Neuronal stem cell (in vitro differentiated cells): ENCODE results near the gene LRRC2.

ENCODE experiments used
- DNase-seq: peaks from one replicate; pipeline ENCODE4 v3.0.0-alpha.2; 2013; ENCODE audit warnings: low spot score
- H2AFZ ChIP-seq: one replicate; pipeline ENCODE4 v1.6.1; 2013; ENCODE audit warnings: mild to moderate bottlenecking, low read length, inconsistent platforms
- H2AK5ac ChIP-seq: 2 replicates; pipeline ENCODE4 v1.6.1; 2013; ENCODE audit warnings: low read depth, mild to moderate bottlenecking, inconsistent platforms, low read length, moderate library complexity, mixed read lengths
- H2BK120ac ChIP-seq: 2 replicates; pipeline ENCODE4 v1.6.1; 2013; ENCODE audit warnings: low read depth, mild to moderate bottlenecking, inconsistent platforms, low read length, moderate library complexity, mixed read lengths
- H2BK12ac ChIP-seq: one replicate; pipeline ENCODE4 v1.6.1; 2013; ENCODE audit warnings: low read length, inconsistent platforms
- H2BK15ac ChIP-seq: 2 replicates; pipeline ENCODE4 v1.6.1; 2013; ENCODE audit warnings: mild to moderate bottlenecking, low read length, inconsistent platforms, mixed read lengths
- H2BK5ac ChIP-seq: one replicate; pipeline ENCODE4 v1.6.1; 2013; ENCODE audit warnings: inconsistent platforms, mild to moderate bottlenecking, low read length, moderate library complexity
- H3K14ac ChIP-seq: one replicate; pipeline ENCODE4 v1.6.1; 2013; ENCODE audit warnings: low read length, inconsistent platforms
- H3K18ac ChIP-seq: 2 replicates; pipeline ENCODE4 v1.6.1; 2013; ENCODE audit warnings: low read length, inconsistent platforms
- H3K23ac ChIP-seq: 2 replicates; pipeline ENCODE4 v1.6.1; 2013; ENCODE audit warnings: low read depth, mild to moderate bottlenecking, mixed read lengths, low read length, inconsistent platforms; ENCODE audit not compliant: poor library complexity
- H3K27ac ChIP-seq: replicated peaks from 3 replicates; pipeline ENCODE4 v1.5.1; 2013; ENCODE audit warnings: low read length, inconsistent platforms
- H3K27me3 ChIP-seq, 3 experiments: 2 replicates each; pipeline ENCODE4 v1.6.1; 2013; ENCODE audit warnings: low read length in 3 of 3, mild to moderate bottlenecking in 2 of 3, inconsistent platforms in 1 of 3, low read depth in 1 of 3, mixed read lengths in 1 of 3, moderate library complexity in 1 of 3; ENCODE audit not compliant: control insufficient read depth in 3 of 3, insufficient read depth in 3 of 3
- H3K36me3 ChIP-seq, 2 donors: replicated peaks in 1 of 2; 2 replicates each; pipeline ENCODE4 v1.6.1; 2013; ENCODE audit warnings: low read length in 2 of 2; ENCODE audit not compliant: control insufficient read depth in 2 of 2, insufficient read depth in 2 of 2
- H3K4ac ChIP-seq: 2 replicates; pipeline ENCODE4 v1.6.1; 2013; ENCODE audit warnings: inconsistent platforms, mild to moderate bottlenecking, low read length, moderate library complexity
- H3K4me1 ChIP-seq, 2 donors: 1 replicate in 1 of 2; 2 replicates in 1 of 2; pipeline ENCODE4 v1.6.1; 2013; ENCODE audit warnings: low read length in 2 of 2, low read depth in 1 of 2; ENCODE audit not compliant: control insufficient read depth in 2 of 2, insufficient read depth in 1 of 2
- H3K4me2 ChIP-seq: one replicate; pipeline ENCODE4 v1.6.1; 2013; ENCODE audit warnings: mild to moderate bottlenecking, low read length, inconsistent platforms; ENCODE audit not compliant: insufficient read depth, poor library complexity, severe bottlenecking
- H3K4me3 ChIP-seq, 2 donors: 2 replicates each; pipeline ENCODE4 v1.5.1; 2013; ENCODE audit warnings: low read length in 2 of 2, mild to moderate bottlenecking in 2 of 2, inconsistent platforms in 1 of 2, moderate library complexity in 1 of 2
- H3K79me1 ChIP-seq: one replicate; pipeline ENCODE4 v1.6.1; 2013; ENCODE audit warnings: low read depth, mild to moderate bottlenecking, inconsistent platforms, low read length, moderate library complexity
- H3K9ac ChIP-seq: one replicate; pipeline ENCODE4 v1.6.1; 2013; ENCODE audit warnings: mild to moderate bottlenecking, low read depth, low read length, inconsistent platforms; ENCODE audit not compliant: poor library complexity
- H3K9me3 ChIP-seq, 2 donors: replicated peaks in 1 of 2; 2 replicates each; pipeline versions ENCODE3 to v1.6.1; 2013; ENCODE audit warnings: low read length in 2 of 2, mild to moderate bottlenecking in 2 of 2, inconsistent platforms in 1 of 2, low read depth in 1 of 2, mixed read lengths in 1 of 2, moderate library complexity in 1 of 2; ENCODE audit not compliant: control insufficient read depth in 2 of 2, insufficient read depth in 1 of 2
- H4K8ac ChIP-seq: one replicate; pipeline ENCODE4 v1.6.1; 2013; ENCODE audit warnings: low read depth, mild to moderate bottlenecking, inconsistent platforms, low read length, moderate library complexity
- H4K91ac ChIP-seq: one replicate; pipeline ENCODE4 v1.6.1; 2013; ENCODE audit warnings: low read length, low read depth, mild to moderate bottlenecking, inconsistent platforms; ENCODE audit not compliant: poor library complexity
- WGBS, 2 donors: extraction: QIAGEN DNeasy Blood & Tissue Kit; methylation state at CpG; one replicate each; pipeline ENCODE4 v1.1.7; 2013; ENCODE audit warnings: missing lambda C conversion rate in 2 of 2, mixed read lengths in 1 of 2; ENCODE audit not compliant: insufficient read length in 2 of 2, insufficient replicate concordance in 1 of 2; ENCODE audit errors: extremely low coverage in 2 of 2; 5-methylcytosine and 5-hydroxymethylcytosine counted together

LRRC2 gene

GRCh38 chr3:46576386-46576785, 10.3 kb upstream of the LRRC2 start:
- Histone ChIP-seq H3K27me3 (peaks cover 6 to 65% (median 52%) of the 10 kb centered on the region in 3 experiments), H2BK12ac (no peak overlapping the region)
- no CpG with 5 or more reads among the region's 10 CpGs for WGBS, 2 donors

GRCh38 chr3:46575577-46576222, 9.6 kb upstream of the LRRC2 start:
- no peak overlapping the region for H2BK15ac ChIP-seq
- no peak overlapping the region for H3K4me3 ChIP-seq
- H3K4me2 ChIP-seq, result no peak overlapping the region
- H3K79me1 ChIP-seq, result no peaks in the 10 kb centered on the region
- no peak overlapping the region for H3K27ac ChIP-seq
- no peak overlapping the region for H3K18ac ChIP-seq
- DNase-seq, result no peak
- peak overlapping the region; percentile 81 for H2AK5ac ChIP-seq
- no peak overlapping the region for H2BK120ac ChIP-seq
- H2AFZ ChIP-seq, result no peak overlapping the region
- H3K27me3 ChIP-seq, result peaks cover 6 to 63% (median 49%) of the 10 kb centered on the region in 3 experiments
- H3K4me1 ChIP-seq, result peaks cover 0 to 12% of the 10 kb centered on the region in 2 donors
- peak overlapping the region; percentile 89 for H3K23ac ChIP-seq
- no peaks in the 10 kb centered on the region for H3K36me3 ChIP-seq
- no peaks in the 10 kb centered on the region for H3K9me3 ChIP-seq
- no peak overlapping the region for H4K8ac ChIP-seq
- H4K91ac ChIP-seq, result no peak overlapping the region
- no peak overlapping the region for H3K14ac ChIP-seq
- H3K4ac ChIP-seq, result no peak overlapping the region
- no peak overlapping the region for H2BK5ac ChIP-seq
- H2BK12ac ChIP-seq, result no peak overlapping the region
- no CpG with 5 or more reads among the region's 11 CpGs for WGBS, 2 donors
- peak overlapping the region; percentile 30 for H3K9ac ChIP-seq

More at GRCh38 chr3:46576386-46576785, 10.3 kb upstream of the LRRC2 start:
- Histone ChIP-seq H4K8ac (no peak overlapping the region), H2BK5ac (no peak overlapping the region), H3K79me1 (no peaks in the 10 kb centered on the region), H3K23ac (no peak overlapping the region), H3K27ac (no peak overlapping the region), H2BK15ac (no peak overlapping the region), H2AK5ac (no peak overlapping the region), H2BK120ac (no peak overlapping the region), H3K36me3 (no peaks in the 10 kb centered on the region), H4K91ac (no peak overlapping the region), H3K9ac (no peak overlapping the region), H3K4me1 (peaks cover 0 to 12% of the 10 kb centered on the region in 2 donors), H3K14ac (no peak overlapping the region), H3K4me3 (no peak overlapping the region), H3K4ac (no peak overlapping the region), H3K4me2 (no peak overlapping the region), H3K9me3 (no peaks in the 10 kb centered on the region), H3K18ac (no peak overlapping the region), H2AFZ (no peak overlapping the region)
- no peak for DNase-seq

GRCh38 chr3:46574881-46575576, 8.9 kb upstream of the LRRC2 start:
- Histone ChIP-seq H3K27ac (no peak overlapping the region), H3K4ac (no peak overlapping the region)
- no CpG with 5 or more reads among the region's 5 CpGs for WGBS, 2 donors

DNA sequence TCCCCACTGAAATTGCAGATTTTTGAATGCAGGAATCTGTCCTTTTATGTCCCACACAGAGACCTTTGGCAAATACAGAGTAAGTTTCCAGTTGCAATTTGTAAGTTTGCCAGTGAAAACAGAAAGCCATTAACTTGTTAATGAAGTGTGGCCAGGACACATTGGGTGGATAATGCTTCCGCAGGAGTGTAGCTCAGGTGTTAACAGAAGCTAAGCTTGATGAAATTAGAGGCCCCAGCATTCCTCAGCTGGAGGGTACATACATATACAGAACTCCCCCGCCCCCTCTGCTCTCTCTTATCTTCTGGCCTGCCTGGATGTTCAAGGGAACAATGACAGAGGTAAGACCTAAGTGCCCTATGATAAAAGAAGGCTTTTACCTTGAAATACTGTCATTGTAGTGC, 8.1 kb upstream of the LRRC2 start:
- no peak overlapping the region for H3K18ac ChIP-seq

More at GRCh38 chr3:46574881-46575576, 8.9 kb upstream of the LRRC2 start:
- Histone ChIP-seq H2BK120ac (no peak overlapping the region), H3K14ac (no peak overlapping the region), H3K4me1 (peaks cover 0 to 12% of the 10 kb centered on the region in 2 donors), H4K8ac (no peak overlapping the region), H2BK15ac (no peak overlapping the region), H2BK12ac (no peak overlapping the region), H3K9ac (no peak overlapping the region), H3K4me3 (no peak overlapping the region), H2AK5ac (no peak overlapping the region), H3K27me3 (peaks cover 6 to 56% (median 43%) of the 10 kb centered on the region in 3 experiments), H2BK5ac (no peak overlapping the region), H2AFZ (no peak overlapping the region), H3K9me3 (no peaks in the 10 kb centered on the region), H4K91ac (no peak overlapping the region), H3K23ac (no peak overlapping the region), H3K36me3 (no peaks in the 10 kb centered on the region), H3K79me1 (no peaks in the 10 kb centered on the region), H3K4me2 (no peak overlapping the region), H3K18ac (no peak overlapping the region)
- DNase-seq, result no peak

More for the DNA sequence above, 8.1 kb upstream of the LRRC2 start:
- no peak overlapping the region for H3K27ac ChIP-seq
- H4K8ac ChIP-seq, result no peak overlapping the region
- no peak overlapping the region for H3K14ac ChIP-seq
- no peak overlapping the region for H3K23ac ChIP-seq
- H2BK15ac ChIP-seq, result no peak overlapping the region
- no CpG with 5 or more reads among the region's 2 CpGs for WGBS, 2 donors
- no peak for DNase-seq
- H2AK5ac ChIP-seq, result no peak overlapping the region
- H2AFZ ChIP-seq, result no peak overlapping the region
- no peak overlapping the region for H3K4me2 ChIP-seq
- peaks cover 0 to 12% of the 10 kb centered on the region in 2 donors for H3K4me1 ChIP-seq
- no peak overlapping the region for H3K9ac ChIP-seq
- H3K9me3 ChIP-seq, result no peaks in the 10 kb centered on the region
- H2BK12ac ChIP-seq, result no peak overlapping the region
- H4K91ac ChIP-seq, result no peak overlapping the region
- H3K27me3 ChIP-seq, result peaks cover 6 to 48% (median 35%) of the 10 kb centered on the region in 3 experiments
- no peak overlapping the region for H3K4ac ChIP-seq
- no peaks in the 10 kb centered on the region for H3K79me1 ChIP-seq
- H2BK120ac ChIP-seq, result no peak overlapping the region
- no peak overlapping the region for H2BK5ac ChIP-seq
- no peaks in the 10 kb centered on the region for H3K36me3 ChIP-seq
- H3K4me3 ChIP-seq, result no peak overlapping the region
